Measurements from ENCODE around the gene ARPP21.

Gene ARPP21

DNA sequence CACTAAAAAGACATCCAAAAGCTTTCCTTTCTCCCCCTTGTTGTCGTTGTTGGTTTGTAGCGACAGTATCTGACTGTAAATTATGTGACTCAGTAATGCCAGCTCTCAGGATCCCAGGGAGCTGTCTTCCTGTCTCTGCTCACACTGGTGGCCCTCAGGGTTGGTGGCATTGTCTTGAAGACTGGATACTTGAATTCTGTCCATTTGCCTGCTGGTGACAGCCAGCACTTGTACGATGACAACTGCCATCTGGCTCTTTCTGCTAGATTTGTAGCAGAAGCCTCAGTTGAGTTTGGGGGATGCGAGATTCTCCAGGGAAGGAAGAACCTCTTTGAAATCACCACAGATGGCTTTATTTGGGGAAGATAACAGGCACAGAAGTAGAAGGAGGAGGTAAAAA lies 120.8 kb downstream of the ARPP21 start:
- no peak for TF ChIP-seq EZH2phosphoT487 (IDR thresholded peaks at IDR 0.05; ENCODE audit: low read depth)
- TF ChIP-seq, protein P1, sequence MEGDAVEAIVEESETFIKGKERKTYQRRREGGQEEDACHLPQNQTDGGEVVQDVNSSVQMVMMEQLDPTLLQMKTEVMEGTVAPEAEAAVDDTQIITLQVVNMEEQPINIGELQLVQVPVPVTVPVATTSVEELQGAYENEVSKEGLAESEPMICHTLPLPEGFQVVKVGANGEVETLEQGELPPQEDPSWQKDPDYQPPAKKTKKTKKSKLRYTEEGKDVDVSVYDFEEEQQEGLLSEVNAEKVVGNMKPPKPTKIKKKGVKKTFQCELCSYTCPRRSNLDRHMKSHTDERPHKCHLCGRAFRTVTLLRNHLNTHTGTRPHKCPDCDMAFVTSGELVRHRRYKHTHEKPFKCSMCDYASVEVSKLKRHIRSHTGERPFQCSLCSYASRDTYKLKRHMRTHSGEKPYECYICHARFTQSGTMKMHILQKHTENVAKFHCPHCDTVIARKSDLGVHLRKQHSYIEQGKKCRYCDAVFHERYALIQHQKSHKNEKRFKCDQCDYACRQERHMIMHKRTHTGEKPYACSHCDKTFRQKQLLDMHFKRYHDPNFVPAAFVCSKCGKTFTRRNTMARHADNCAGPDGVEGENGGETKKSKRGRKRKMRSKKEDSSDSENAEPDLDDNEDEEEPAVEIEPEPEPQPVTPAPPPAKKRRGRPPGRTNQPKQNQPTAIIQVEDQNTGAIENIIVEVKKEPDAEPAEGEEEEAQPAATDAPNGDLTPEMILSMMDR (IDR thresholded peaks at IDR 0.05; ENCODE audit: low read depth, low read length): no peak
- Histone ChIP-seq H3K27ac (ENCODE audit: low read length) (no peak overlapping the region), H3K9me3 (ENCODE audit: insufficient read depth, low read length) (no peaks in the 10 kb centered on the region), H4K20me1 (ENCODE audit: insufficient read depth, low read length) (no peaks in the 10 kb centered on the region), H3K4me3 (ENCODE audit: low read length) (no peak overlapping the region), H2AFZ (ENCODE audit: low read depth, low read length) (no peak overlapping the region), H3K9ac (ENCODE audit: low read length) (no peak overlapping the region), H3K79me2 (ENCODE audit: low read length) (no peaks in the 10 kb centered on the region), H3K4me1 (ENCODE audit: low read length) (peaks cover 12% of the 10 kb centered on the region), H3K36me3 (replicated peaks; ENCODE audit: low read depth, low read length) (no peaks in the 10 kb centered on the region), H3K27me3 (ENCODE audit: low read depth, low read length) (no peaks in the 10 kb centered on the region; the same call in 1 of the 2 replicates), H3K4me2 (ENCODE audit: low read length) (no peak overlapping the region)

DNA sequence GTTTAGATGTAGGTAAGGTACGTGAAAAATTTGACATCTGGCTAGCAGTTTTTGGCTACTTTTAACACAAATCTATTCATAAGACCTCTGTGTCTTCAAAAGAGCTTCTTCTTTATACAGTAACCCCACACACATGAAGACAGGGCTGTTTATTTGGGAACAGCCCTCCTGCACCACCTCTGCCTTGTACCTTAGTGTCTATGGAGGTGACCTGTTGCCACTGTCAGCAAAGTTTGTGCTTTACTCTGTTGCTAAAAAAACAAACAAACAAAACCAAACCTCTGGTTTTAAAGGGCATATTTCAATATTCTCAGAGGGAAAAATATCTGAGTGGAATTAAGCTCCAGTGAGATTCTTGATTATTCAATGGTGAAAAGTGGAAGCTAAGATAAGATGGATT lies 122.0 kb downstream of the ARPP21 start:
- TF ChIP-seq EZH2phosphoT487 (IDR thresholded peaks at IDR 0.05; ENCODE audit: low read depth): no peak
- TF ChIP-seq, protein P1 (IDR thresholded peaks at IDR 0.05; ENCODE audit: low read depth, low read length): no peak
- no peaks in the 10 kb centered on the region for H3K79me2 ChIP-seq (ENCODE audit: low read length)
- no peaks in the 10 kb centered on the region for H4K20me1 ChIP-seq (ENCODE audit: insufficient read depth, low read length)

DNA sequence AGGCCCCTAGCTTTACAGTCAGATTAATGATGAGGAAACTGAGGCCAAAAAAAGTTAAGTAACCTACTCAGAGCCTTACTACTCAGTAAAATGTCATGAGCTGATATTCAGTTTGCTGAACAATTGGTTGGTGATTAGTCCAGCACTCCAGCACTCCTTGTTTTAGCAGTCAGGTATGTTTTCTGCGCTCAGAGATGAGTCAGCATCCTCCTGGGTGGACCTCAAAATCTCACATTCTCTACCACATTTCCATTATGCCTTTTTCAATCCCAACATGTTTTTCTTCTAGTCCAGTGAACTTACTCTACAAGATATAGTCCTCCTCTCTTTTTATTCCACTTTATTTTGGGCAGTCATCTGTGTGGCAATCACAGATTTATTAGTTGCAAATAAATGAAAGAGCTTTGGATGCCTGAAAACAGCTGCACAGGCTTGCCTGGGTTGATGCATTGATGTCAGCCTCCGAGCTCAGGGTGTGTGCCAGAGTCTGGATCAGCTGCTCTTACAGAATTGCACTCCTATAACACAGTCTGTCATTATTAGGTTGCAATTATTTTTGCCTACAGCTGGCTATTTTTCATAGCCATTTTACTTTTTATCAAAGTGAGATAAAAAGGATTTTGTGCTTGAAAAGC lies 133.2 kb downstream of the ARPP21 start:
- Histone ChIP-seq H2AFZ (ENCODE audit: low read depth, low read length) (no peak overlapping the region), H3K9me3 (ENCODE audit: insufficient read depth, low read length) (no peaks in the 10 kb centered on the region), H3K27me3 (ENCODE audit: low read depth, low read length) (no peaks in the 10 kb centered on the region), H3K36me3 (replicated peaks; ENCODE audit: low read depth, low read length) (no peaks in the 10 kb centered on the region), H3K79me2 (ENCODE audit: low read length) (no peaks in the 10 kb centered on the region), H3K4me2 (ENCODE audit: low read length) (no peak overlapping the region), H3K27ac (ENCODE audit: low read length) (no peak overlapping the region), H3K9ac (ENCODE audit: low read length) (no peak overlapping the region), H4K20me1 (ENCODE audit: insufficient read depth, low read length) (no peaks in the 10 kb centered on the region), H3K4me3 (ENCODE audit: low read length) (no peak overlapping the region), H3K4me1 (ENCODE audit: low read length) (no peaks in the 10 kb centered on the region)
- no peak for TF ChIP-seq EZH2phosphoT487 (IDR thresholded peaks at IDR 0.05; ENCODE audit: low read depth)
- TF ChIP-seq, protein P1 (IDR thresholded peaks at IDR 0.05; ENCODE audit: low read depth, low read length): no peak

More for the DNA sequence above, 122.0 kb downstream of the ARPP21 start:
- H3K9me3 ChIP-seq (ENCODE audit: insufficient read depth, low read length): no peaks in the 10 kb centered on the region
- no peak overlapping the region for H2AFZ ChIP-seq (ENCODE audit: low read depth, low read length)
- peaks cover 12% of the 10 kb centered on the region for H3K4me1 ChIP-seq (ENCODE audit: low read length)
- no peak overlapping the region for H3K4me3 ChIP-seq (ENCODE audit: low read length)
- no peaks in the 10 kb centered on the region for H3K27me3 ChIP-seq (ENCODE audit: low read depth, low read length)
- no peaks in the 10 kb centered on the region for H3K36me3 ChIP-seq (replicated peaks; ENCODE audit: low read depth, low read length)
- no peak overlapping the region for H3K4me2 ChIP-seq (ENCODE audit: low read length)
- no peak overlapping the region for H3K27ac ChIP-seq (ENCODE audit: low read length)
- no peak overlapping the region for H3K9ac ChIP-seq (ENCODE audit: low read length)

DNA sequence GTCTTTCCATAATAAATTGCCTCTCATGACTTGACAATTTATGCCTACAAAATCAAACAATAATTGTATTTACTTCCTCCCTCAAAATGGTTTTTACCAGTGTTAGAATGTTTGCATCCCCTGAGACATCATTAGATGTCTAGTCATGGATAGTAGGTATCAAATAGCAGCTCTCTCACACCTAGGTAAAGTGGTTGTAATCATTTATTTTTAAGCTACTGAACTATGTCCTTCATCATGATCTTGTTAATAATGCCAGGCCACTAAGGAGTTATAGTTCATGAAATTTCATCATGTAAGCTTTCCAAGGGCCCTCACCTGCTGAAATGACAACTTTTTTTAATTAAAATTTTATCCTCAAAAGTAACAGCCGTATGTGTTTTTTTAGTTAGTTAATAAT lies 134.1 kb downstream of the ARPP21 start:
- no peaks in the 10 kb centered on the region for H3K9me3 ChIP-seq (ENCODE audit: insufficient read depth, low read length)
- H3K4me1 ChIP-seq (ENCODE audit: low read length): no peaks in the 10 kb centered on the region
- no peak overlapping the region for H3K9ac ChIP-seq (ENCODE audit: low read length)
- no peak overlapping the region for H2AFZ ChIP-seq (ENCODE audit: low read depth, low read length)
- no peaks in the 10 kb centered on the region for H3K79me2 ChIP-seq (ENCODE audit: low read length)
- H3K27me3 ChIP-seq (ENCODE audit: low read depth, low read length): no peaks in the 10 kb centered on the region
- no peaks in the 10 kb centered on the region for H3K36me3 ChIP-seq (replicated peaks; ENCODE audit: low read depth, low read length)
- H3K4me3 ChIP-seq (ENCODE audit: low read length): no peak overlapping the region
- H4K20me1 ChIP-seq (ENCODE audit: insufficient read depth, low read length): no peaks in the 10 kb centered on the region
- TF ChIP-seq, protein P1 (IDR thresholded peaks at IDR 0.05; ENCODE audit: low read depth, low read length): no peak
- TF ChIP-seq EZH2phosphoT487 (IDR thresholded peaks at IDR 0.05; ENCODE audit: low read depth): no peak
- H3K27ac ChIP-seq (ENCODE audit: low read length): no peak overlapping the region
- H3K4me2 ChIP-seq (ENCODE audit: low read length): no peak overlapping the region
